Mucosa of descending colon (tissue), 3 donors: Measurements from ENCODE around the gene ZBTB11. TPM values are rescaled to one million over a fixed set of nuclear protein-coding genes. Genes with fewer than 3 reads are reported as not detected.
"Not testable (repeated sequence)": the region's sequence is repeated elsewhere in the genome, so short reads cannot be mapped to it uniquely, and the experiment has no call there.

Source experiments
- ATAC-seq: fragments of 200-7000 bp; cut with Tn5 transposase; one replicate; pipeline ENCODE4 v1.9.1; 2020; ENCODE audit warnings: mild to moderate bottlenecking, moderate library complexity
- DNase-seq, 3 donors: peaks; one replicate each; pipeline ENCODE4 v3.0.0-alpha.2; 2020
- H3K36me3 ChIP-seq: fragments of 200-600 bp; one replicate; pipeline ENCODE4 v1.8.0; 2021; ENCODE audit warnings: low read depth, mild to moderate bottlenecking
- H3K4me1 ChIP-seq: fragments of 200-600 bp; one replicate; pipeline ENCODE4 v1.8.0; 2021; ENCODE audit warnings: low read depth, mild to moderate bottlenecking
- H3K4me3 ChIP-seq: fragments of 200-600 bp; one replicate; pipeline ENCODE4 v1.8.0; 2021; ENCODE audit warnings: mild to moderate bottlenecking
- H3K9me3 ChIP-seq: fragments of 200-600 bp; one replicate; pipeline ENCODE4 v1.8.0; 2021; ENCODE audit warnings: mild to moderate bottlenecking
- intact Hi-C, 2 donors: fragments of 100-400 bp; cut with DNase I in 1 of 2; cut with micrococcal nuclease in 1 of 2; formaldehyde crosslinking; loops; one replicate each; pipeline versions ENCODE4 v1.11.0 to v1.11.1; 2022; cut with DNase I, micrococcal nuclease
- total RNA-seq, 3 donors: library from RNA; stranded (reverse); fragmentation: NEBNext Ultra II Directional in 2 of 3; extraction: Animal tissue kit (Norgen Biotek cat#: 25700) in 2 of 3; gene quantifications; one replicate each; pipeline versions ENCODE4 v1.2.1 to v1.2.4, GENCODE V29; 2021 to 2023
- TF ChIP-seq, protein P1 (sequence below): fragments of 200-600 bp; IDR thresholded peaks from one replicate; pipeline ENCODE4 v1.8.0; 2022; ENCODE audit warnings: antibody characterized with exemption, mild to moderate bottlenecking
- donor health status: DM: no; HTN: no; CAD: no; lungs with moderate emphysema.
- donor health status: DM: no; HTN: no; CAD: no.
- donor health status: DM: no; HTN: yes; CAD: no.

Gene ZBTB11
- total RNA-seq, 3 donors from 2014 or later: 13.0 to 19.4 (median 13.1) TPM

- DNase-seq (no peak), ATAC-seq (no peak)
- TF ChIP-seq, protein P1, sequence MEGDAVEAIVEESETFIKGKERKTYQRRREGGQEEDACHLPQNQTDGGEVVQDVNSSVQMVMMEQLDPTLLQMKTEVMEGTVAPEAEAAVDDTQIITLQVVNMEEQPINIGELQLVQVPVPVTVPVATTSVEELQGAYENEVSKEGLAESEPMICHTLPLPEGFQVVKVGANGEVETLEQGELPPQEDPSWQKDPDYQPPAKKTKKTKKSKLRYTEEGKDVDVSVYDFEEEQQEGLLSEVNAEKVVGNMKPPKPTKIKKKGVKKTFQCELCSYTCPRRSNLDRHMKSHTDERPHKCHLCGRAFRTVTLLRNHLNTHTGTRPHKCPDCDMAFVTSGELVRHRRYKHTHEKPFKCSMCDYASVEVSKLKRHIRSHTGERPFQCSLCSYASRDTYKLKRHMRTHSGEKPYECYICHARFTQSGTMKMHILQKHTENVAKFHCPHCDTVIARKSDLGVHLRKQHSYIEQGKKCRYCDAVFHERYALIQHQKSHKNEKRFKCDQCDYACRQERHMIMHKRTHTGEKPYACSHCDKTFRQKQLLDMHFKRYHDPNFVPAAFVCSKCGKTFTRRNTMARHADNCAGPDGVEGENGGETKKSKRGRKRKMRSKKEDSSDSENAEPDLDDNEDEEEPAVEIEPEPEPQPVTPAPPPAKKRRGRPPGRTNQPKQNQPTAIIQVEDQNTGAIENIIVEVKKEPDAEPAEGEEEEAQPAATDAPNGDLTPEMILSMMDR: no peak
- H3K9me3 ChIP-seq: no peaks in the 10 kb centered on the region
- no peak overlapping the region for H3K4me3 ChIP-seq
- no peaks in the 10 kb centered on the region for H3K36me3 ChIP-seq
- H3K4me1 ChIP-seq: no peaks in the 10 kb centered on the region
- intact Hi-C loops: no loop called here
Measured at GRCh38 chr3:101633186-101633585, 43.7 kb downstream of the ZBTB11 start.

DNA sequence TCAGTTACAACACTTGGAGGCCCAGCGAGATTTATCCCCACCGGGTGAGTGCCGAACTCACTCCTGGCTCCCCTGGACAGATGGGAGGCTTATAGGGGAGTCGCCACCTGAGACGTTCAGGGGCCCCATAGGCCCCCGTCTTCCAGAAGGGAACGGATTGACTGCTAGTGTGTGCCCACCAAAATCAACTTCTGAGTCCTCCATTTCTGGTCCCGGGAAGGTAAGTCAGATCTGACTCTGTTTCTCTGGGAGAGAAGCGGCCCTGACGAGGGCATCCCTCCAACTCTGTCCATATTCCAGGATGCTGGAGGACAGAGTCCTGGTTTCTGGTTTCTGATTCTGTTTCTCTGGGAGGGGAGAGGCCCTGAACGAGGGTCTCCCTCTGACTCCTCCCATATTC is 44.3 kb downstream of the ZBTB11 start:
- no peak for DNase-seq

DNA sequence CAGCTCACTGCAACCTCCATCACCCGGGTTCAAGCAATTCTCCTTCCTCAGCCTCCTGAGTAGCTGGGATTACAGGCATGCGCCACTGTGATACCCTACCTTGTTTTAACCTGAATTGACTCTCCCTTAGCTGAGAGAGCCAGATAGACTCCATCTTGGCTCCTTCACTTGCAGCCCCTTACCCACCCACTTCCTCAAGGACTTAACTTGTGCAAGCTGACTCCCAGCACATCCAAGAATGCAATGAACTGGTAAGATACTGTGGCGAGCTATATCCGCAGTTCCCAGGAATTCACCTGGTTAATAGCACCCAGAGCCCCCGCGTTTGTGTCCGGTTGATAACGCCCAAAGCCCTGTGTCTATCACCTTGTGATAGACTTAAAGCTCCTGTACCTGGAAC is 45.0 kb downstream of the ZBTB11 start:
- ATAC-seq, H3K36me3 ChIP-seq, intact Hi-C loops, H3K4me3 ChIP-seq, H3K9me3 ChIP-seq, DNase-seq, H3K4me1 ChIP-seq: not testable (repeated sequence)

More for the DNA sequence above, 44.3 kb downstream of the ZBTB11 start:
- intact Hi-C loops: no loop called here
- ATAC-seq: no peak
- H3K4me3 ChIP-seq: no peak overlapping the region
- H3K9me3 ChIP-seq: no peaks in the 10 kb centered on the region
- H3K36me3 ChIP-seq: no peaks in the 10 kb centered on the region
- H3K4me1 ChIP-seq: no peaks in the 10 kb centered on the region
- TF ChIP-seq, protein P1: no peak

- DNase-seq (no peak), ATAC-seq (no peak)
- H3K36me3 ChIP-seq: no peaks in the 10 kb centered on the region
- intact Hi-C loops: no loop called here
- no peaks in the 10 kb centered on the region for H3K4me1 ChIP-seq
- TF ChIP-seq, protein P1: no peak
- no peak overlapping the region for H3K4me3 ChIP-seq
- no peaks in the 10 kb centered on the region for H3K9me3 ChIP-seq
Measured at GRCh38 chr3:101631098-101631796, 45.7 kb downstream of the ZBTB11 start.

GRCh38 chr3:101629219-101629618 is 47.7 kb downstream of the ZBTB11 start:
- TF ChIP-seq, protein P1: no peak
- Histone ChIP-seq H3K9me3 (no peaks in the 10 kb centered on the region), H3K4me3 (no peak overlapping the region), H3K4me1 (no peaks in the 10 kb centered on the region), H3K36me3 (no peaks in the 10 kb centered on the region)
- no peak for ATAC-seq
- intact Hi-C loops: no loop called here
- no peak for DNase-seq

DNA sequence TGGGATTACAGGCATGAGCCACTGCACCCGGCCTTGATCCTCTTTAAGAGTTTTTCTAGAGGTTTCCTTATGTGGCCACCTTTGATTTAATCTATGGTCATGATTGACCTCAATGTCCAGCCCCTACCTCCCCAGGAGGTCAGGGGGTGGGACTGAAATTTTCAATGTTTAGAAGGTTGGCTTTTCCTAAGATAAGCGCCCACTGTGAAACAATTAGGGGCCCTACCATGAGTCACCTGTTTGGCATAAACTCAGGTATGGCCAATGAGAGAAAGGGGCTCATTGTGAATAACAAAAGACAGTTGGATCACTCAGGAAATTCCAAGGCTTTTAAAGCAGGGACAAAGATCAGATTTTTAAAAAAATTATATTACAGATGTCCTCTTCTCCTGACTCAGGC is 51.1 kb downstream of the ZBTB11 start:
- Histone ChIP-seq H3K4me3 (no peak overlapping the region), H3K9me3 (no peaks in the 10 kb centered on the region), H3K36me3 (no peaks in the 10 kb centered on the region), H3K4me1 (no peaks in the 10 kb centered on the region)
- ATAC-seq (no peak), DNase-seq (no peak)
- TF ChIP-seq, protein P1: no peak
- intact Hi-C loops: no loop called here
